KBM-7 (cell line): ENCODE data around the gene MLST8.

Experiments
- DNase-seq: peaks from one replicate; pipeline ENCODE4 v3.0.0-alpha.2; 2015
- in situ Hi-C: fragments of 300-500 bp; cut with MboI; formaldehyde crosslinking; loops from 2 replicates; pipeline ENCODE4 v1.14.3; 2020; ENCODE audit warnings: low sequenced_read_pairs, low pct_unique_long_range_greater_than_20kb, mixed read lengths

The MLST8 gene

GRCh38 chr16:2223942-2224486, 18.8 kb downstream of the MLST8 start:
- DNase-seq, result peak; percentile 48
- in situ Hi-C loops, result no loop called here

DNA sequence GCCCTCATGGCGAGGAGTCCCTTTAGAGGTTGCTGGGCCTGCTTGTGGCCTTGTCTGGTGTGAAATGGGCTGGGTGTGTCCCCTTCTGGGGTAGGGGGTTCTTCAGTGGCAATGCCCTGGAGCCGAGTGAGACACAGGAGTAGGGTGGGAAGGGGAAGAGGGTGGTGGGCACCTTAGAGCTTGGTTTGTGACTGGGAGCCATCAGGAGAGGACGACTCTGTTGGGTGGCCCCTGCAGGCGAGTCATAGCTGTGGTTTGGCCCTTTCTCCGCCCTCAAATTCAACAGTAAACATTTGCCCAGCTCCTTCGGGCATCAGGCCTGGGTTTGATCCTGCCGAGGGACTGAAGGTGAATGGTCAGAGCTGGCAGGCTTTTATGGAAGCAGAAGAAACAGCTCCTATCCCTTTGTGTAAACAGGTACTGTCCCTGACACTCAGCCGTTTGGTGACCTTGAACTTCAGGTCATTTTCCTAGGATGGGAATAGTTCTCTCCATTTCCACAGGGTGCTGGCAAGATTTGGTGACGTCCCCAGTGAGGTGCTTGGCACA, 21.1 kb downstream of the MLST8 start:
- no peak for DNase-seq
- in situ Hi-C loops, result no loop called here

- DNase-seq, result no peak
- in situ Hi-C loops, result no loop called here
Observed at GRCh38 chr16:2226918-2227317, 21.7 kb downstream of the MLST8 start.

GRCh38 chr16:2228161-2228824, 23.0 kb downstream of the MLST8 start:
- no peak for DNase-seq
- in situ Hi-C loops, result no loop called here

GRCh38 chr16:2229091-2229490, 23.8 kb downstream of the MLST8 start:
- in situ Hi-C loops, result no loop called here
- DNase-seq, result no peak

GRCh38 chr16:2229632-2230250, 24.5 kb downstream of the MLST8 start:
- in situ Hi-C loops, result no loop called here
- no peak for DNase-seq

DNA sequence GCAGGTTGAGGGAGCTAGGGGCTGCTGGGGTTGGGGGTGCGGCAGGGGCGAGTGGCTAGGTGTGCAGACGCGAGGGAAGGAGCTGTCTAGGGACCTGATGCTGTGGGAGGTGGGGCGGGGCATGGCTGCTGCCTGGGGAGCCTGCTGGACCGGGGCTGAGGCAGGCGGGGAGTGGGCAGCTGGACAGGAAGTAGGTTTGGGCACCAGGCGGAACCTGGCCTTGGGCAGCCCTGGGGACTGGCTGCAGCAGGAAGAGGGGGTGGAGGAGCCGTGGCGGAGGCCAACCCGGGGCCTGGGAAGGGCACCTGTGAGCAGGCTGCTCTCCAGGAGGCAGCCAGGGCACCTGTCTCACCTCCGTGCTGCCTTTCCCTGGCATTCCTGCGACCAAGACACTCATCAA, 25.1 kb downstream of the MLST8 start:
- in situ Hi-C loops, result no loop called here
- DNase-seq, result no peak

GRCh38 chr16:2231016-2231931, 26.0 kb downstream of the MLST8 start:
- DNase-seq, result no peak
- in situ Hi-C loops, result no loop called here

DNA sequence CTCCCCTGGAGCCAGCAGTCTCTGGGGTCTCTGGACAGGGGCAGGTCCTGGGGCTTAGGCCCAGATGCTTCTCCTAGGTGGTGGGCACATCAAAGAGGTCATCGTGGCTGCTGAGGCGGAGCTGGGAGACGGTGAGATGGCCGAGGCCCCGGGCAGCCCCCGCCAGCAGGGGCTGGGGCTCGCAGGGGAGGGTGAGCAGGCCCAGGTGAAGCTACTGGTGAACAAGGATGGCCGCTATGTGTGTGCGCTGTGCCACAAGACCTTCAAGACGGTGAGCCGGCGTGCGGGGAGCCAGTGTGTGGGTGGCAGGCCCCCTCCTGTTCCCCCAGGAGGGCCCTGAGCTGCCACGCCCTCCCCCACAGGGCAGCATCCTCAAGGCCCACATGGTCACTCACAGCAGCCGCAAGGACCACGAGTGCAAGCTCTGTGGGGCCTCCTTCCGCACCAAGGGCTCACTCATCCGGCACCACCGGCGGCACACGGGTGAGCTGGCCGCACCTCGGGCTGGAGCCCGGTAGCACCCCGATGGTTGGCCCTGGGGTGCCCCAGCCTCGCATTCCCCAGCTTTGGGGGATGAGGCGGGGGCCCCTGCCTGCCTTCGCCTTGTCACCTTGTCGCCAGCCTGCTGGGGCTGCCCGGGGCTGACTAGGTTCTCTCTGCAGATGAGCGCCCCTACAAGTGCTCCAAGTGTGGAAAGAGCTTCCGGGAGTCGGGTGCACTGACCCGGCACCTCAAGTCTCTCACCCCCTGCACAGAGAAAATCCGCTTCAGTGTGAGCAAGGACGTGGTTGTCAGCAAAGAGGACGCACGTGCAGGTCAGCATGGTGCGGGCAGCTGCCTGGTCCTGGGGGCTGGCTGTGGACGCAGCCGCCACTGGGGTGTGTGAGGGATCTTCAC, 27.1 kb downstream of the MLST8 start:
- in situ Hi-C loops, result no loop called here
- DNase-seq, result no peak

- no peak for DNase-seq
Observed at GRCh38 chr16:2233046-2233775, 28.0 kb downstream of the MLST8 start.

DNA sequence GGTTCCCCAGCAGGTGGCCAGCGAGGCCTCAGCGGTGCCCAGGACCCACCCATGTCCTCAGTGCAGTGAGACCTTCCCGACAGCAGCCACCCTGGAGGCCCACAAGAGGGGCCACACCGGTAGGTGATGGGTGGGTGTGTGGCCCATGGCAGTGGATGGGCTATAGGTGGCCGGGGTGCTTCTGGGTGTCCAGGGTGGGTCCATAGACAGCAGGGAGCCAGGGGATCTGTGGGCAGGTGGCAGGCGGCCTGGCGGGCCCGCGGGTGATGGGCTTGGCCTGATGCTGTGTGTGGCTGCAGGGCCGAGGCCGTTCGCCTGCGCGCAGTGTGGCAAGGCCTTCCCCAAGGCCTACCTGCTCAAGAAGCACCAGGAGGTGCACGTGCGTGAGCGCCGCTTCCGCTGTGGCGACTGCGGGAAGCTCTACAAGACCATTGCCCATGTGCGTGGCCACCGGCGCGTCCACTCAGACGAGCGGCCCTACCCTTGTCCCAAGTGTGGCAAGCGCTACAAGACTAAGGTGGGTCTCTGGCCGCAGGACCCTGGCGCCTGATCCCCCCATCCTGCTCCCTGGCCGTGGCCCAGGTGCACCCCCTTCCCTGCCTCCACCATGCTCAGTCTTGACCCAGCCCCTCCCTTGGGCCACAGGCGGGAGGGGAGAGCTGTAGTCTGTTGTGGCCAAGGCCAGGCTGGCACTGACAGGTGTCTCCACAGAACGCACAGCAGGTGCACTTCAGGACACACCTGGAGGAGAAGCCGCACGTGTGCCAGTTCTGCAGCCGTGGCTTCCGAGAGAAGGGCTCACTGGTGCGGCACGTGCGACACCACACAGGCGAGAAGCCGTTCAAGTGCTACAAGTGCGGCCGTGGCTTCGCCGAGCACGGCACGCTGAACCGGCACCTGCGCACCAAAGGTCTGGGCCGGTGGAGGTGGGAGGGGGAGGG, 28.9 kb downstream of the MLST8 start:
- DNase-seq, result no peak
- in situ Hi-C loops, result no loop called here

More at GRCh38 chr16:2233046-2233775, 28.0 kb downstream of the MLST8 start:
- in situ Hi-C loops, result no loop called here

- no peak for DNase-seq
- in situ Hi-C loops, result no loop called here
Observed at GRCh38 chr16:2234813-2235170, 29.5 kb downstream of the MLST8 start.

DNA sequence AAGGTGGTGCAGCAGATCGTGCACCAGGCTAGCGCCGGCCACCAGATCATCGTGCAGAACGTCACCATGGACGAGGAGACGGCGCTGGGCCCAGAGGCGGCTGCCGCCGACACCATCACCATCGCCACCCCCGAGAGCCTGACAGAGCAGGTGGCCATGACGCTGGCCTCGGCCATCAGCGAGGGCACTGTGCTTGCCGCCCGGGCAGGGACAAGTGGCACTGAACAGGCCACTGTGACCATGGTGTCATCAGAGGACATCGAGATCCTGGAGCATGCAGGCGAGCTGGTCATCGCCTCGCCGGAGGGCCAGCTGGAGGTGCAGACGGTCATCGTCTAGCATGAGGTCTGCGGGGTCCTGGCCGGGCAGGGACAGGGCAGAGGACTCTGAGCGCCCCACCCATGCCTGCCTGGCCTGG, 30.0 kb downstream of the MLST8 start:
- DNase-seq, result no peak
- in situ Hi-C loops, result no loop called here

DNA sequence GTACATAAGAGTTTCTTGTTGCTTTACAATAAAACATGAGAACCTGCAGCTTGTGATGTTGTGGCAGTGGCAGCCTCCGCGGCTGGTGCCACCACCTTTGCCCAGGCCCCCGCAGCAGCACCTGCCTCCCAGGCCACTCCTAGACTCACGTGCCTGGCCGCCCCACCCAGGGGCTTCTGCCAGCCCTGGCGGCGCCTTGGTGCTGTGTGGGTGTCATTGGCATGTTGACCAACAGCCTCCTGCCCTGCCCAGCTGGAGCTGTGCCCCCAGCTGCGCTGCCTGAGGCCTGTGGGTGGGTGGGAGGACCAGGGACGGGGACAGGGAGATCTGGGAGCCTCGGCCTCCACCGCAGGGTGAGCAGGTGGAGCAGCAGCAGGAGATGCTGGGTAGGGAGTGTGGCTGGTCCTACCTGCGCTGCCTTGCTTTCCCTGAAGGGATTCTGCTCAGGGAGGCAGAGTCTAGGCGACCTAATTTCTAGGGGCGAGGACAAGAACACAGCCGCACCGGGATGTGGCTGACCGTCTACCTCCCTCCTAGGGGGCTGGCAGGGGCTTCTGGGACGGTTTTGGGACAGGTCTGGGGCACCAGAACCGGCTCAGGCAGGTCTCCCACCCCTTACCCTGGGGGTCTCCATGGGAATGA, 30.6 kb downstream of the MLST8 start:
- in situ Hi-C loops, result no loop called here
- DNase-seq, result no peak

- no peak for DNase-seq
- in situ Hi-C loops, result no loop called here
Observed at GRCh38 chr16:2236337-2237101, 31.3 kb downstream of the MLST8 start, which contains the start of gene DNASE1L2. DNASE1L2 (plus strand) TSS chr16:2236444; CDS start chr16:2236817, 373 bp downstream.

GRCh38 chr16:2237102-2237482, 31.8 kb downstream of the MLST8 start:
- in situ Hi-C loops, result no loop called here
- DNase-seq, result no peak
